NCI-H2196 treated with DMSO at 0.1 percent for 48 hours (cell line): ENCODE results near the gene CR1.
"Not testable (repeated sequence)": the region's sequence is repeated elsewhere in the genome, so short reads cannot be mapped to it uniquely, and the experiment has no call there.

Source experiments
- DNase-seq: peaks from one replicate; lab custom pipeline; 2025; ENCODE audit not compliant: unreplicated experiment; lab: John Stamatoyannopoulos, UW

The CR1 gene

DNA sequence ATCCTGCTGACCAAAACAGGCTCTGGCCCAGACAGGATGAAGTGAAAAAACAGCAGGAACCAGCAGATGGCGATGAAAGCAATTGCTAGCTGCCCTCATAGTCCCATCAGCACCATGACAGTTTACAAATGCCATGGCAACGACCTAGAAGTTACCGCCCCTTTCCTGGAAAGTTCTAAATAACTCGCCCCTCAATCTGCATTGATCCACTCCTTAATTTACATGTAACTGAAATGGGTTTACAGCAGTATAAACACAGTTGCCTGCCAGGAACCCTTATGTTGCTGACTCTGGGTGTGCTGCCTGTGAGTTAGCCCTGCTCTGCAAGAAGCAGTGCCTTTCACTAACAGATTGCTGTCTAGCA, 83.5 kb downstream of the CR1 start:
- DNase-seq = peak; percentile 10

DNA sequence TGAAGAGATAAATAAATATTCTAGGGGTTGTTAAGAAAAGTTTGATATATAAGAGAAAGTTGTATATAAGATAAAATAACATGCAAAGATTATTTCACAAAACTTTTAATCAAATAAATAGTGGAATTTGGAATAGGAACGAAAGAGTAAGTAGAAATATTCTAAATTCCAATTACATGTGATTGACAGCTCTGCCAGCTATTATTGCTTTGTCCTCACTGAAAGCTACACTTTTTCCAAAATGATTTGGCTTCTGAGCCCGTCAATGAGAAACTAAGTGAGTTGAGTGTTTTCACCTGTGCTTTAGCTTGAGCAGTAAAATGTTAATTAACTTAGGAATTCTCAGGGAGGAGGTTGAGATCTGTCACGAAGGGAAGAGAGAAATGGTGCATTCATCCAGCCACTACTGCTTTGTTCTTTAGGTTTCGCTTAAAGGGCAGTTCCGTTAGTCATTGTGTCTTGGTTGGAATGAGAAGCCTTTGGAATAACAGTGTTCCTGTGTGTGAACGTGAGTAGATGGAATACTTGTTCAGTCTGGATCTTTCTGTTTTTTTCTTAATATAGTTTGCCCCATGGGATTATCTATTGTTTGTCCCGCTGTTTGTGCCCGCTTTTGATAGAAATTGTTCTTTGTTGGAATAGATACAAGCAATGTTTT, 85.7 kb downstream of the CR1 start:
- DNase-seq = no peak

DNA sequence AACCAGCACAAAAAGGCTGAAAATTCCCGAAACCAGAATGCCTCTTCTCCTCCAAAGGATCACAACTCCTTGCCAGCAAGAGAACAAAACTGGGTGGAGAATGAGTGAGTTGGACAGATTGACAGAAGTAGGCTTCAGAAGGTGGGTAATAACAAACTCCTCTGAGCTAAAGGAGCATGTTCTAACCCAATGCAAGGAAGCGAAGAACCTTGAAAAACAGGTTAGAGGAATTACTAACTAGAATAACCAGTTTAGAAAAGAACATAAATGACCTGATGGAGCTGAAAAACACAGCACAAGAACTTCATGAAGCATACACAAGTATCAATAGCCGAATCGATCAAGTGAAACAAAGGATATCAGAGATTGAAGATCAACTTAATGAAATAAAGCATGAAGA, 93.5 kb downstream of the CR1 start:
- DNase-seq = not testable (repeated sequence)

DNA sequence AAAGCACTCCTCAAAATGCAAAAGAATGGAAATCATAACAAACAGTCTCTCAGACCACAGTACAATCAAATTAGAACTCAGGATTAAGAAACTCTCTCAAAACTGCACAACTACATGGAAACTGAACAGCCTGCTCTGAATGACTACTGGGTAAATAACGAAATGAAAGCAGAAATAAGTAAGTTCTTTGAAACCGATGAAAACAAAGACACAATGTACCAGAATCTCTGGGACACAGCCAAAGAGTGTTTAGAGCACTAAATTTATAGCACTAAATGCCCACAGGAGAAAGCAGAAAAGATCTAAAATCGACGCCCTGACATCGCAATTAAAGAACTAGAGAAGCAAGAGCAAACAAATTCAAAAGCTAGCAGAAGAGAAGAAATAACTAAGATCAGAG, 95.2 kb downstream of the CR1 start:
- not testable (repeated sequence) for DNase-seq

DNA sequence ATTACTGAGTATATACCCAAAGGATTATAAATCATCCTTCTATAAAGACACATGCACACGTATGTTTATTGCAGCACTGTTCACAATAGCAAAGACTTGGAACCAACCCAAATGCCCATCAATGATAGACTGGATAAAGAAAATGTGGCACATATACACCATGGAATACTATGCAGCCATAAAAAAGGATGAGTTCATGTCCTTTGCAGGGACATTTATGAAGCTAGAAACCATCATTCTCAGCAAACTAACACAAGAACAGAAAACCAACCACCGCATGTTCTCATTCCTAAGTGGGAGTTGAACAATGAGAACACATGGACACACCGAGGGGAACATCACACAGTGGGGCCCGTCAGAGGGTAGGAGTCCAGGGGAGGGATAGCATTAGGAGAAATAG, 98.1 kb downstream of the CR1 start:
- not testable (repeated sequence) for DNase-seq

DNA sequence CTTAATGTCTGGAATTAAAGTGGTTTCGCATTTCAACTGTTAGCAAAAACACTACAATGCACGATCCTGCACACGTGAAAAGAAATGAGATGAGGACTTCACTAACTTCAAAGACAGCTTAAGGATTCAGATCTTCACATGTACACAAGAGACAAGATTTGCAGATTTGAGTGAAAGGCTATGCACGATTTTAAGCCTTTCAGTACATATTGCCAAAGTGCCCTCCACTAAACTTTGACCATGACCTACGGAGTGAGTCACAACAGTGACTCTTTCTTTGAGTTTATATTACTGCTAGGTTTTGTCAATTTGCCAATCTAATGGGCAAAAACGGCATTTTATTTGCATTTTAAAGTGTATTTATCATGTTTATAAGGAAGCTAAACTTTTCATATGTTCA, 107.8 kb downstream of the CR1 start:
- DNase-seq = no peak

DNA sequence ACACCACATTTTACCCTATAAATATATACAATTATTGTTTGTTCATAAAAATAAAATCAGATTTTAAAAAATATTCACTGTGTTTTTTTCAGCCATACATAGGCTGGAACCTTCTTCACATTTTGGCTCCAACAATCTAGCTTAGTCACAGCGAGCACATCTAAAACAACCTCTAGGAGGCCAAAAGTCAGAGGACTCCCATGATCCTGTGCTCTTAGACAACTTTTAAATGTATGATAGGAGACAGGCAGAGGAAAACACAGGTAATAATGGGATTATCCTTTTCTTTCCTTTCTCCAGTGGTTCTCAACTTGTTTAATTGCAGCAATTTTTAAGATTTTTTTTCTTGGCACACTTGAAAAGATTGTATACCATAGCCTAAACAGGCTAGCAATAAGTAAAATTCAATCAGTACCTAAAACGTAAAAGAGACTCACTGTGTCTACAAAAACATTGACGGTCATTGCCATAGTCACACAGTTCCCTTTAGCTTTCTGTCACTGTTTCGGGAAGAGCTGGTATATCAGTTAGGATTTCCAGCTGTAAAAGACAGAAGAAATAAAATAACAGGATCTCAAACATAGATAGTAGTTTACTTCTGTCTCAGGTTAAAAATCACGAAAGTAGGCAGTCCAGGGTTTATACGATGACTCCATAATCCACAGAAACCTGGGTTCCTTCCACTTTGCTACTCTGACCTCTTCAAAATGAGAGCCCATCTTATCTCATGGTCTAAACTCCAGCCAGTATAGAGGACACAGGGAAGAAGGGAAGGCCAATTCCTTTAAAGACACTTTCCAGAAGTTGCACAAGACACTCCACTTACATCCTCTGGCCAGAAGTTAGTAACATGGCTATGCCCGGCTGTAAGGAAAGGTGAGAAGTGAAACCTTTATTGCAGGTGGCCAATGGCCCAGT, 109.7 kb downstream of the CR1 start:
- DNase-seq = no peak

DNA sequence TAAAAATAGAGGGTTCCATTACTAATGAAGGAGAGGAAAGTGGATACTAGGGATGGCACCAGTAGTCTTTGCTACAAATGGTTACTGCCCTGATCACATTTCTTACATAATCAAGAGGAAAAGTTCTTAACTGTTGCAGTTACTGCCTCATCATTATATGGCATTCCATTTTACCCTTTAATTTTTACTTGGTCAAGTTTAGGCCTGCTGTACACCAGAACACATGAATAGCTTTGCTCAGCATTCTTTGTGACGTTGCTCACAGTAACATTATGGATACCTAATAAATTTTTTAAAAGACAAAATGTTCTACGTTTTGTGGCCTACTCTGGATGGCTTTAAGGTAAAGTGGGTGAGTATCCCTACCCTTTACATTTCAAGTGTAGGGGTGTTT, 110.4 kb downstream of the CR1 start:
- no peak for DNase-seq

DNA sequence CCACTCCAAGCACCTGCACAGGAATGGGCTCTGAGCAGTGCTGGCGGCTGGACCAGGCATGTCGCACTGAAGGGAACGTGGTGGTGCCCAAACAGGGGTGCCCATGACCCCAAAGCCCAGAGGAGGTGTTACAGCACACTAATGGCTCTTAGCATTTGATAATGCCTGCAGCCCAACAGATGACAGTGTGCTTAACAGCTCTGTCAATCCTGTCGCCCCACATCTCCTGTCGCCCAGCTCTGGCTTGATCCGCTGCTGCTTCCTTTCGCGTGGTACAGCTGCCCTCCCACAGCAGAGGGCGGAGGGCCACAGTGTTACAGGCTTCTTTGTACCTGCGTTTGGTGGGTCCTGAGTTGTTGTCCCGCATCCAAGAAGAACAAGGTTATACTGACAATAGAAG, 116.8 kb downstream of the CR1 start:
- no peak for DNase-seq

DNA sequence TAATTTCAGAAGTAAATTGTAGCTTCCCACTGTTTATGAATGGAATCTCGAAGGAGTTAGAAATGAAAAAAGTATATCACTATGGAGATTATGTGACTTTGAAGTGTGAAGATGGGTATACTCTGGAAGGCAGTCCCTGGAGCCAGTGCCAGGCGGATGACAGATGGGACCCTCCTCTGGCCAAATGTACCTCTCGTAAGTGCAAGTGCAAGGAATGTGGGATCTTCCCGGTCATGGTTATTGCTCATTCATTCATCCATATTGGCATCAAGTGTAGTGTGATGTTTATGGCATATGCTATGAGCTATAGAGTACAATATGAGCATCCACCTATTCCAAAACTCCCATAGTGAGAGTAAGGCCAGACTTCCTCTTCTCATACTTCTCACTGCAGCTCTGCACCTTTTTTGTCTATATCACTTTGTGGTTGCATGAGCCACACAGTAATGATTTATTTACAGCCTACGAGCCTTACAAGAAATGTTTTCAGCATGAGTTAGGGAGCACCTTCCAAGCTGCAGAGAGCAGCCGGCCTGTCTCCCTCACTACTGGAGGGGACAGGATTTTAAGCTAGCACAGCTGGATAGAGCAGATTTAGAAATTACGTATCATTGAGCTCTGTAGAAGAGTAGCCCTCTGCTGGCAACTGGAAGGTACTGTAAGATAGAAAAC, 124.0 kb downstream of the CR1 start:
- DNase-seq = no peak

DNA sequence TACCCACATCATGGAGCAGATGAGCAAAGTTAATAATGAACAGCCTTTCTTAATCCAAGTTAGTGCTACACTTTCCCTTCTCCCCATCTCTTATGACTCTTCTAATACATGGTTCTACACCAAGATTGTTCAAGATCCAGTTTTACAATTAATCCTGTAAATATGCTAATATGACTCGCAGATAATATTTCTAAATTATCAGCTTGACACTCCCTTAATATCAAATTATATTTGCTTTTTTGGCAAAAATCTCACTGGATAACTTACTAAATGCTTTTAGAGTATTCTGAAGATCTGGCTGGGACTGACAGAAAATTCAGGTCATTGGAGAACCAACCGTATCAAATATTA, 124.6 kb downstream of the CR1 start:
- DNase-seq = no peak

DNA sequence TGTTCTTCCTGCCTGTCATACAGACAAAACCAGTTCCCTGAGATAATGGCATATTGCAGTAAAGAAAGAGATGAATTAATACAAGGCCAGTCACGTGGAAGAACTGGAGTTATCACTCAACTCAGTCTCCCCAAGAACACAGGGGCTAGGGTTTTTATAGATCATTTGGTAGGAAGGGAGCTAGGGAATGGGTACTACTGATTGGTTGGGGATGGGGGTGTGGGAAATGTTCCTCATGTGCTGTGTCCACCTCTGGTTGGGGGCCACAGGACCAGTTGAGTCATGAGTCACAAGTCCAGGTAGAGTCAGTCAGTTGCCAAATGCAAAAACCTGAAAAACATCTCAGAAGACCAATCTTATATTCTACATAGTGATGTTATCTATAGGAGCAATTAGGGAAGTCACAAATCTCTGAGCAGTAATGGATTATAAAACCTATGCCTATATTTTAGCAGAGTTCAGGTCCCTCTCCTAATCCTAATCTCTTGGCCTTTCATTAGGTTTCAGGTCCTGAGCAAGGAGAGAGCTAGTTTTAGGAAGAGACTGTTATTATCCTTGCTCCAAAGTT, 129.6 kb downstream of the CR1 start:
- not testable (repeated sequence) for DNase-seq

DNA sequence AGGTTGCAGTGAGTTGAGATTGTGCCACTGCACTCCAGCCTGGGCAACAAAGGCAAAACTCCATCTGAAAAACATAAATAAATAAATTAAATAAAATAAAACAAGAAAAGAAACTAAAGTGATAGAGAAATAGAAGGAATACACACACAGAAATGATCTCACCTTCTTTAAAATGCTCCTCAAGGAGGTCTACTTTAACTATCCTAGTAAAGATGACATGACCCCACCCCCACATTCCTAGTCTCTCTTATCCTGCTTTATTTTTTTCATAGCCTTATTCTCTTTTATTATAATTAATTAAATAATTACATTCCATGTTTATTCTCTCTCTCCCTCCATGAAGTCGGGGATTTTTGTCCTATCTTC, 131.0 kb downstream of the CR1 start:
- no peak for DNase-seq

DNA sequence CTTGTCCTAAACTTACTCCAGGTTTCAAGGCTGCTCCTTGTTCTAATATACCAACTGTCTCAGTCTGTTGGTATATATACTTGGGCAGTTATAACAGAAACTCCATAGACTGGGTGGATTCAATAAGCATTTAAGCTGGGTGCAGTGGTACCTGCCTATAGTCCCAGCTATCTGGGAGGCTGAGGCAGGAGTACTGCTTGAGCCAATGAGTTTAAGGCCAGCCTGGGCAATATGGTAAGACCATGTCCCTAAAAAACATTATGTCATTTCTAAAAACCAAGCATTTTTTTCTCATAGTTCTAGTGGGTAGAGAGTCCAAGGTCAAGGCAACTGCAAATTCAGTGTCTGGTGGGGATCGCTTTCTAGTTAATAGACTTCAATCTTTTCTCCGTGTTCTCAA, 131.5 kb downstream of the CR1 start:
- no peak for DNase-seq

DNA sequence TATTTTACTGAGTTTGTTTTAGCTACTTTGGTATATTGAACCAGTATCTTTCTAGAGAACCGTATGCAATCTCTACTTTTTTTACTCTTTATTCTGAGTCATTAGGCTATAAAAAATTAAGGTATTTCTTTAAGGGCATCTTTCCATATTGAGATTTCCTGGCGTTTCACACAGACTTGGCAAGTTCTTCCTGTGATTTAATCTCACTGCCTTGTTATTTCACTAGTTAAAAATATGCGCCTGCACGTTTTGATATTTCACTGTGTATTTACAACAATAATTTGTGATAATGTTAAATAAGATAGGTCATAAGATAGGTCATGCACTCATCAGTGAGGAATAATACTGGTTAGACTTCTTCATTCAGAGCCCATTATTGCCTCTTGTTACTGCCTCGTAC, 132.8 kb downstream of the CR1 start:
- no peak for DNase-seq

DNA sequence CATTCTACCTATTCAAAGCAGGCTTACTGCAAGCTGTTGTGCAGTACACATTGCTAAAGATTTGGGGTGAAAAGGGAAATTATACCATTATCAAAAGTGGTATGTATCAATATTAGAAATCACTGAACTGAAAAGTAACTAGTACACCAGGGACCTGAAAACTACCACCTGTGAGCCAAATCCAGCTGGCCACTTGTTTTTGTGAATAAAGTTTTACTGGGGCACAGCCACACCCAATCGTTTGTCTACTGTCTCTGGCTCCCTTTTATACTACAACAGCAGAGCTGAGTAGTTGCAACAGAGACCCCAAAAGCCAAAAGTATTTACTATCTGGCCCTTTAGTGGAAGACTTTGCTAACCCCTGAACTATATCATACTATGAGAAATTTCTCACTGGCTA, 135.2 kb downstream of the CR1 start:
- no peak for DNase-seq

DNA sequence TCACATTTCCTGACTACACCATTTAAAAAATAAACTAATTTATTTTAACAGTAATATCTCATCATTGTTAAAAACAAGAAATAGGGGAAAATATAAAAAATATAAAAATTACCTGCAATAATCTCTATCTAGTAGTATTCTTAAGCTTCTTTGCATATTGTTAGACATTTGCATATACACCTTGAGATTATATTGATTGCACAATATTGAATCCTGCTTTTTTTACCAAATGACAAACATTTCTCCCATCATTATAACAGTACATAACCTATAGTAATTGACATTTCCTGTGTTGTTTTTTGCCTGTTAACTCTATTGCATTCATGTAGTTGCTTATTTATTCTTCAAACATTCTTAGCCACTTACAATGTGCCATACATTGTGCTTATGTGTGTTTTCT, 137.3 kb downstream of the CR1 start:
- no peak for DNase-seq

DNA sequence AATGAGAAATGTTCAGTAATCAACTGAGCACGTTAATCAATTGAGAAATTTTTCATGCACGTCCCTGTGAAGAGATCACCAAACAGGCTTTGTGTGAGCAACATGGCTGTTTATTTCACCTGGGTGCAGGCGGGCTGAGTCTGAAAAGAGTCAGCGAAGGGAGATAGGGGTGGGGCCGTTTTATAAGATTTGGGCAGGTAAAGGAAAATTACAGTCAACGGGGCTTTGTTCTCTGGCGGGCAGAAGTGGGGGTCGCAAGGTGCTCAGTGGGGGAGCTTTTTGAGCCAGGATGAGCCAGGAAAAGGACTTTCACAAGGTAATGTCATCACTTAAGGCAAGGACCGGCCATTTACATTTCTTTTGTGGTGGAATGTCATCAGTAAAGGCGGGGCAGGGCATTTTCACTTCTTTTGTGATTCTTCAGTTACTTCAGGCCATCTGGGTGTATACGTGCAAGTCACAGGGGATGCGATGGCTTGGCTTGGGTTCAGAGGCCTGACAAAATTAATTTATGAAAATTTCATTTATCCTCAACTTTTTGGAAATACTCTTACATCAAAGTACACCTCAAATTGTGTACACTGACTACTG, 137.8 kb downstream of the CR1 start:
- not testable (repeated sequence) for DNase-seq

DNA sequence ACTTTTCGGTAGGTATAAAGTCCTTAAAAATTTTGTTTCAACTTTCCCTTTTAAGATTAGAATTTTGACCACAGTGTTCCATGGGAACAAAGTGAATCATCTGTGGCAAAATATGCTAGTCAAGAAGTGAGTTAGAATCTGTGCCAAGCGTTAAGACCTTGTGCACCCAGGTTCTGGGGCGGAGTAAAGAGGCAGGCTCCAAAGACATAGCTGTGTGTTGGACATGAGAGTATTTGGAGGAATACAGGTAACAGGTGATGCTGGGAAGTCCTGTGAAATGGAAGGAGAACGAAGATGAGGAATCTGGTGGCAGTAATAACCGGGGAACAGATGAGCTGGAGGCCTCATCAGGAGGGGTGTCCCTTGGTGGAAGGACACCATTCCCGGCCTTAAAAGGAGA, 138.3 kb downstream of the CR1 start:
- not testable (repeated sequence) for DNase-seq

DNA sequence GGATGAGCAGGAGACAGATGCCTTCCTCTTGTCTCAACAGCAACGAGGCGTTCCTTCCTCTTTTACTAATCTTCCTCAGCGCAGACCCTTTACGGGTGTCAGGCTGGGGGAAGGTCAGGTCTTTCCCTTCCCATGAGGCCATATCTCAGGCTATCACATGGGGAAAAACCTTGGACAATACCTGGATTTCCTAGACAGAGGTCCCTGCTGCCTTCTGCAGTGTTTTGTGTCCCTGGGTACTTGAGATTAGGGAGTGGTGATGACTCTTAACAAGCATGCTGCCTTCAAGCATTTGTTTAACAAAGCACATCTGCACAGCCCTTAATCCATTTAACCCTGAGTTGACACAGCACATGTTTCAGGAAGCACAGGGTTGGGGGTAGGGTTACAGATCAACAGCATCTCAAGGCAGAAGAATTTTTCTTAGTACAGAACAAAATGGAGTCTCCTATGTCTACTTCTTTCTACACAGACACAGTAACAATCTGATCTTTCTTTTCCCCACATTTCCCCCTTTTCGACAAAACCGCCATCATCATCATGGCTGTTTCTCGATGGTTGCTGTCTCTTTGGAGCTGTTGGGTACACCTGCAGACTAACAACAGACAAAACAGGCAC, 139.7 kb downstream of the CR1 start:
- not testable (repeated sequence) for DNase-seq
